ENCODE results near the gene KCNH4. TPM values are rescaled to one million over a fixed set of nuclear protein-coding genes. Genes with fewer than 3 reads are reported as not detected.

Gene KCNH4
- total RNA-seq, result under 0.01 TPM in 1 of 2 replicates, not detected in the other

GRCh38 chr17:42180922-42181850, at the start of gene KCNH4:
Gene KCNH4 (minus strand): TSS chr17:42181142. CDS start chr17:42180945, 197 bp downstream.

GRCh38 chr17:42193969-42194899, 13.3 kb upstream of the KCNH4 start, which contains the start of gene GHDC:
Gene GHDC (minus strand): TSS chr17:42194494. CDS start chr17:42193581, 913 bp downstream.

GRCh38 chr17:42184713-42185620, 4.0 kb upstream of the KCNH4 start, which contains the start of gene HCRT:
Gene HCRT (minus strand): TSS chr17:42185452. CDS start chr17:42185365, 87 bp downstream.

GRCh38 chr17:42122371-42123303, 58.3 kb downstream of the KCNH4 start, which contains the start of gene HSPB9:
Gene HSPB9 (plus strand): TSS chr17:42122804. CDS start chr17:42122851, 47 bp downstream.

GRCh38 chr17:42120770-42121769, 59.9 kb downstream of the KCNH4 start, which contains the start of gene KAT2A:
Gene KAT2A (minus strand): TSS chr17:42121367. CDS start chr17:42121304, 63 bp downstream.

GRCh38 chr17:42112552-42113176, 68.3 kb downstream of the KCNH4 start, which contains the start of gene DHX58:
Gene DHX58 (minus strand): TSS chr17:42112714. CDS start chr17:42111892, 822 bp downstream.

Other genes with a start within 250 kb of the KCNH4 start
- gene CNP, start 214.3 kb downstream of the KCNH4 start, total RNA-seq, result 25.4 and 68.6 TPM in 2 replicates
- gene DNAJC7, start 163.7 kb downstream of the KCNH4 start, total RNA-seq, result 53.3 and 89.9 TPM in 2 replicates
- gene NKIRAS2, start 161.1 kb downstream of the KCNH4 start, total RNA-seq, result 27.1 and 42.4 TPM in 2 replicates
- under 0.01 and 0.28 TPM in 2 replicates for gene C17orf113, start 130.5 kb downstream of the KCNH4 start, total RNA-seq
- under 0.01 TPM in 1 of 2 replicates, not detected in the other for gene ZNF385C, start 82.7 kb downstream of the KCNH4 start, total RNA-seq
- 6.5 and 13.2 TPM in 2 replicates for gene DHX58, start 68.4 kb downstream of the KCNH4 start, total RNA-seq
- 6.9 and 7.6 TPM in 2 replicates for gene KAT2A, start 59.8 kb downstream of the KCNH4 start, total RNA-seq
- not detected in 2 replicates for gene HSPB9, start 58.3 kb downstream of the KCNH4 start, total RNA-seq
- gene RAB5C, start 26.2 kb downstream of the KCNH4 start, total RNA-seq, result 54.7 and 99.3 TPM in 2 replicates
- gene HCRT, start 4.3 kb upstream of the KCNH4 start, total RNA-seq, result not detected in 2 replicates
- gene GHDC, start 13.4 kb upstream of the KCNH4 start, total RNA-seq, result 12.5 and 20.9 TPM in 2 replicates
- gene STAT5B, start 95.2 kb upstream of the KCNH4 start, total RNA-seq, result 28.8 and 29.3 TPM in 2 replicates
- gene STAT5A, start 107.4 kb upstream of the KCNH4 start, total RNA-seq, result 4.8 and 16.6 TPM in 2 replicates
- gene STAT3, start 207.3 kb upstream of the KCNH4 start, total RNA-seq, result 99.5 and 101 TPM in 2 replicates
- gene CAVIN1, start 242.1 kb upstream of the KCNH4 start, total RNA-seq, result 691 and 1,245 TPM in 2 replicates